Forelimb muscle (tissue), 1 donor: Measurements from ENCODE around the gene RBM14. TPM values are rescaled to one million over a fixed set of nuclear protein-coding genes. Genes with fewer than 3 reads are reported as not detected.
A peak's percentile ranks its signal among the peaks of the same experiment; 100 is the strongest.
"Not testable (repeated sequence)": the region's sequence is repeated elsewhere in the genome, so short reads cannot be mapped to it uniquely, and the experiment has no call there.

Experiments used
- DNase-seq: peaks from one replicate; pipeline ENCODE4 v3.0.0-alpha.2; 2013; ENCODE audit warnings: low read depth
- polyA plus RNA-seq: library from polyadenylated mRNA; unstranded; fragments of 120-200 nt; gene quantifications from one replicate; pipeline ENCODE4 v1.2.1, GENCODE V29; 2013; ENCODE audit not compliant: insufficient read length

RBM14 gene
- polyA plus RNA-seq, 1 donor, result 34.5 TPM

GRCh38 chr11:66636411-66636810 lies 20.0 kb downstream of the RBM14 start:
- no peak for DNase-seq

- DNase-seq, result no peak
Observed at GRCh38 chr11:66637557-66638176, 21.2 kb downstream of the RBM14 start.

- peak; percentile 100 for DNase-seq
Observed at GRCh38 chr11:66638177-66639065, 22.0 kb downstream of the RBM14 start, which contains the start of gene RBM4. Gene RBM4 (plus strand): TSS chr11:66638703. CDS start chr11:66639712, 1,009 bp downstream.

GRCh38 chr11:66639066-66639813 lies 22.8 kb downstream of the RBM14 start:
- DNase-seq, result no peak

- not testable (repeated sequence) for DNase-seq
Observed at GRCh38 chr11:66639814-66640340, 23.4 kb downstream of the RBM14 start.

- DNase-seq, result no peak
Observed at GRCh38 chr11:66641834-66642233, 25.4 kb downstream of the RBM14 start.

GRCh38 chr11:66643745-66644437 lies 27.5 kb downstream of the RBM14 start:
- DNase-seq, result no peak

- no peak for DNase-seq
Observed at GRCh38 chr11:66646828-66647227, 30.4 kb downstream of the RBM14 start.

GRCh38 chr11:66649903-66650302 lies 33.5 kb downstream of the RBM14 start:
- DNase-seq, result no peak

GRCh38 chr11:66651016-66651415 lies 34.6 kb downstream of the RBM14 start:
- no peak for DNase-seq

GRCh38 chr11:66652651-66653050 lies 36.2 kb downstream of the RBM14 start:
- no peak for DNase-seq

- DNase-seq, result no peak
Observed at GRCh38 chr11:66653123-66653522, 36.7 kb downstream of the RBM14 start.

GRCh38 chr11:66659763-66660162 lies 43.3 kb downstream of the RBM14 start:
- DNase-seq, result no peak

- no peak for DNase-seq
Observed at GRCh38 chr11:66663741-66664296, 47.4 kb downstream of the RBM14 start.

GRCh38 chr11:66665369-66665768 lies 48.9 kb downstream of the RBM14 start:
- no peak for DNase-seq

GRCh38 chr11:66670816-66671215 lies 54.4 kb downstream of the RBM14 start:
- DNase-seq, result no peak

GRCh38 chr11:66674964-66675602 lies 58.7 kb downstream of the RBM14 start:
- DNase-seq, result no peak

GRCh38 chr11:66676282-66676919 lies 60.0 kb downstream of the RBM14 start:
- no peak for DNase-seq
